Neural crest cell (in vitro differentiated cells): ENCODE measurements around the gene CNGA3. TPM values are rescaled to one million over a fixed set of nuclear protein-coding genes. Genes with fewer than 3 reads are reported as not detected.

Experiments
- DNase-seq: peaks from one replicate; pipeline ENCODE4 v3.0.0; 2021; ENCODE audit warnings: low read depth, mixed read lengths, low spot score
- H3K27ac Mint-ChIP-seq: one replicate; pipeline ENCODE4 v1.8.0; 2021; ENCODE audit warnings: mild to moderate bottlenecking, mixed read lengths; ENCODE audit not compliant: unreplicated experiment
- H3K27me3 Mint-ChIP-seq: 2 replicates; pipeline ENCODE4 v1.8.0; 2021; ENCODE audit warnings: low read depth, mild to moderate bottlenecking, mixed read lengths
- H3K36me3 Mint-ChIP-seq: 2 replicates; pipeline ENCODE4 v1.8.0; 2021; ENCODE audit warnings: low read depth, mild to moderate bottlenecking, mixed read lengths
- H3K4me1 Mint-ChIP-seq: 2 replicates; pipeline ENCODE4 v1.8.0; 2021; ENCODE audit warnings: mixed read lengths
- H3K4me3 Mint-ChIP-seq: one replicate; pipeline ENCODE4 v1.8.0; 2021; ENCODE audit warnings: mild to moderate bottlenecking, mixed read lengths
- H3K9me3 Mint-ChIP-seq: 2 replicates; pipeline ENCODE4 v1.8.0; 2021; ENCODE audit warnings: mixed read lengths
- long read RNA-seq: library from polyadenylated mRNA; unstranded; transcript quantifications from one replicate; pipeline ENCODE4 v2.0.0, GENCODE V29; 2020
- total RNA-seq: library from RNA; stranded (reverse); gene quantifications from 2 replicates; pipeline ENCODE4 v1.2.1, GENCODE V29; 2021
- TF ChIP-seq, protein P1 (sequence below): fragments of 200-600 bp; sonication (generic); conservative IDR thresholded peaks from 2 replicates; pipeline ENCODE4 v1.5.0; 2021; ENCODE audit warnings: antibody characterized with exemption, mild to moderate bottlenecking

The CNGA3 gene
- 0.72 and 0.84 TPM in 2 replicates for total RNA-seq
- long read RNA-seq, partial matches to known transcripts: 0 of 2 reads
- long read RNA-seq, other reads (novel, unspliced or antisense): 2 of 2 reads

DNA sequence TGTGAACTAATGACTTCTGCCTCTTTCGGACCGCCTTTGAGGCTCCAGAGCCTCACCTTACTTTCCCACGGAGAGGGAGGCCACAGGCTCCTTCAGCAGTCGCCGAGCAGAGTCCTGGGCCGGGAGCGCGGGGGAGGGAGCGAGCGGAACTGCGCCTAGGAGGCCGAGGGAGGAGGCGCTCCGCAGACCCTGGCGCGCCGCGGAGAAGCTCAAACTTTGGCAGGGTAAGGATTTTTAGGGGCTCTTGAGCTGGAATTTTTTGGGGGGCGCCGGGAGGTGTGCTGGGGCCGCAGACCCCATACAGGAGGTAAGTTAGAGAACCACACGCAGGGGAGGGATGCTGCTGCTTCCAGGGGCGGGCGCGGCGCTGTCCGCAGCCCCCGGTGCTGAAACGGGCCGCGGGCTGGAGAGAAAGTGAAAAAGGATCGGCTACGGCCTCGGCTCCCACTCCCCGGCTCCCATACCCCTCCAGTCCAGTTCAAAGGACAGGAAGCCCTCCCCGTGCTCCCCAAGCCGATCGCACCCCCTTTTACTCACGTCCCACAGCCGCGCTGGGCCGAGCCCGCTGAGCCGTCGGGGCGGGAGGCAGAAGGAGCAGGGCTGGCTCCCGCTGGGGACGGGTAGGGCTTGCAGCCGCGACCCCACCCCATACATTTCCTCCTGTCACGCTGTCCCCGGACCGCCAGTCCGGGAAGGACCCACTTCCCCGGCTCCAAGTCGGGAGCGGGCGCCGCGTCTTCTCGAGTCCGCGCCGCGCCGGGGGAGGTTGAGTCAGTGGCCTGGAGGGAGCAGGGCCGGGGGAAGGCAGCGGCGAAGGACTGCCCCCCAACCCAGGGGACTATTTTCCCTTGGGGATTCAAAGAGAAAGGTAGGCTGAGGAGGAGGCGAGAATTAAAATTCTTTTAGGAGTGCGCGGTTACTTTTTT is at the start of gene CNGA3:
Gene CNGA3 (plus strand): TSS at position 146 of the 926 bp plus-strand sequence. CDS start 23,520 bp downstream, outside the sequence.
- peak; percentile 63 for DNase-seq
- Mint-ChIP-seq H3K4me1 (peaks cover 21% of the 10 kb centered on the region), H3K9me3 (no peaks in the 10 kb centered on the region), H3K4me3 (peak within 1 kb of the TSS; percentile 72), H3K27me3 (peaks cover 96% of the 10 kb centered on the region), H3K36me3 (no peaks in the 10 kb centered on the region), H3K27ac (no peak within 1 kb of the TSS)
- TF ChIP-seq, protein P1, sequence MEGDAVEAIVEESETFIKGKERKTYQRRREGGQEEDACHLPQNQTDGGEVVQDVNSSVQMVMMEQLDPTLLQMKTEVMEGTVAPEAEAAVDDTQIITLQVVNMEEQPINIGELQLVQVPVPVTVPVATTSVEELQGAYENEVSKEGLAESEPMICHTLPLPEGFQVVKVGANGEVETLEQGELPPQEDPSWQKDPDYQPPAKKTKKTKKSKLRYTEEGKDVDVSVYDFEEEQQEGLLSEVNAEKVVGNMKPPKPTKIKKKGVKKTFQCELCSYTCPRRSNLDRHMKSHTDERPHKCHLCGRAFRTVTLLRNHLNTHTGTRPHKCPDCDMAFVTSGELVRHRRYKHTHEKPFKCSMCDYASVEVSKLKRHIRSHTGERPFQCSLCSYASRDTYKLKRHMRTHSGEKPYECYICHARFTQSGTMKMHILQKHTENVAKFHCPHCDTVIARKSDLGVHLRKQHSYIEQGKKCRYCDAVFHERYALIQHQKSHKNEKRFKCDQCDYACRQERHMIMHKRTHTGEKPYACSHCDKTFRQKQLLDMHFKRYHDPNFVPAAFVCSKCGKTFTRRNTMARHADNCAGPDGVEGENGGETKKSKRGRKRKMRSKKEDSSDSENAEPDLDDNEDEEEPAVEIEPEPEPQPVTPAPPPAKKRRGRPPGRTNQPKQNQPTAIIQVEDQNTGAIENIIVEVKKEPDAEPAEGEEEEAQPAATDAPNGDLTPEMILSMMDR: peak; percentile 27

DNA sequence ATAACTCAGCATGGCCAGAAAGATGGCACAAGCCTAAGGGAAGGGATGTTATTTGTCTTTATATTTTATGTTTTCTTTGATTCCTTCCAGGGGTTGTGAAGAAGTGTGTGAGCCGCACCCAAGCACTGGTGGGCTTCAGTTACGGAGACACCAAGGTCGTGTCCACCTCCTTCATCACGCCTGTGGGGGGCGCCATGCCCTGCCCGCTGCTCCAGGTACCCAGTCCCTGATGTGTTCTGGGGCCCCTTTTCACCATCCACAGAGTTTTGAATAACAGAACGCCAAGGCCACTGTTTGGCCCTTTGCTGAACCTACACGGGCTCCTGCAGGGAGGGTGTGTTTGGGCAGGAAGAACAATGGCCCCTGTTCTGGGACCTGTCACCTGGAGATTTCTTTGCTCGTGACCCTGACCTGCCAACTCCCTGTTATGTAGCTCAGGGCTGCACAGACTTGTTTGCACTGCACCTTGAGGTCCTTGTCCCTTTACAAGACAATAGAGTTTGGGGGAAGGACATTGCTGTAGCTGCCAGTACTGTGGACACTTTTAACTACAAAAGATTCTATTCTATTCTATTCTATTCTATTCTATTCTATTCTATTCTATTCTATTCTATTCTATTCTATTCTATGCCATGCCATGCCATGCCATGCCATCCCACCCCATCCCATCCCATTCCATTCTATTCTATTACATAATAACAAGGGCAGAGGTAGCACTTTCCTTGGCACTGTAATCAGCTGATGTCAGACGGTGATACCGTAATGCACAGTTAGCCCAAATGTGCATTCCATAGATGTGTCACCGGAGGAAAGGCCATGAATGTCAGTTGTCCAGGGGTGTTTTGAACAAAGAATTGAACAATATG is 48.2 kb upstream of the CNGA3 start:
- no peak for DNase-seq

DNA sequence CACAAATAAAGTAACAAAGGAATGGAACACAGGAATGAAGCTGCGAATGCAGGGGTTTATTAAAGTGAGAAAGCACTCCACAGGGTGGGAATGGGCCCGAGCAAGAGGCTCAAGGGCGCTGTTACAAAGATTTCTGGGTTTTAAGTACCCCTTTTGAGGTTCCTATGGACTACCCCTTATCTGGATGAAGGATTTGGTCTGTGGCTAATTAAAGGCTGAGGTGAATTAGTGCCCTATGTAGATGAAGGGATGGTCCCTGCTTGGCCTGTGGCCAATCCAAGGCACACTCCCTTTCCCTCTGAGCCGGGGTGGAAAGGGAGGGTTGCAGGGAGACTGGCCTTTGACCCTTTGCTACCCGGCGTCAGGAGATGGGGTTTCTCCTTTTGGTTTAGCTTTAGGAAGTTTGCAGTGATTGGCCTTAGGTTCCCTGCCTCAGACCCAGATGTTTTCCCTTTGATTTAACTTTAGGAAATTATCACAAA is 47.5 kb upstream of the CNGA3 start:
- Mint-ChIP-seq H3K4me3 (no peak overlapping the region), H3K27ac (no peak overlapping the region), H3K9me3 (no peaks in the 10 kb centered on the region), H3K36me3 (no peaks in the 10 kb centered on the region), H3K4me1 (peaks cover 18% of the 10 kb centered on the region), H3K27me3 (no peaks in the 10 kb centered on the region)
- TF ChIP-seq, protein P1: no peak
- DNase-seq: no peak

More for the DNA sequence above, 48.2 kb upstream of the CNGA3 start:
- Mint-ChIP-seq H3K4me1 (peaks cover 18% of the 10 kb centered on the region), H3K9me3 (no peaks in the 10 kb centered on the region), H3K4me3 (no peak overlapping the region), H3K36me3 (no peaks in the 10 kb centered on the region), H3K27me3 (no peaks in the 10 kb centered on the region), H3K27ac (no peak overlapping the region)
- TF ChIP-seq, protein P1: no peak

DNA sequence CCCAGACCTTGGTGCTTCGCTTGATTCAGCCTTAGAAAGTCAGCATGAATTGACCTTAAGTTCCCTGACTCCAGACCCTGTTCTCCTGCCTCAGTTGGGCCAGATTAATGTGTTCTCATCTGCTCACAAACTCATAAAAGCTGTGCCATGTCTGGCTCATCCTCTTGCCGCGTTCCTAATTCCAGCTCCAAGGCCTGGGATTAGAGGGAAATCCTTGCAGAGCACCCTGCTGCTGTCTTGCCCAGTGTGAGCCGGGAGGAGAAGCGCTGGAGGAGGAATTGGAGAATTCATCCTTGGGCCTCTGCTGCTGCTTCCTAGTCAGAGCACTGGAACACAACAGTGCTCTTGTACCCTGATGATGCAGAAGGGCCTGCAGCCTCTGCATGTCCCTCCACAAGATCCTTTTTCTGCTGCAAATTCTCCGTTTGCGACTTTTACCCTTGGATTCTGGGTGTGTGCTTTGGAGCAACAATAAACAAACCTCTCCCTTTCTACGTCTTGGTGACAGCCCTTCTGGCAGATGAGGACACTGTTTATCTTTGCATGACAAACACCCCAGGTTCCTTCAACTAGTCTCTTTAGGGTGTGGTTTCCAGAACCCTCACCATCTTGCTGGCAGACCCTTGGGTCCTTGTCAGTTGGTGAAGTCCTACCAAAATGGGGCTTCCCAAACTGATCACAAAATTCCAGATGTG is 46.9 kb upstream of the CNGA3 start:
- Mint-ChIP-seq H3K4me3 (no peak overlapping the region), H3K36me3 (peaks cover 2% of the 10 kb centered on the region), H3K4me1 (peaks cover 17% of the 10 kb centered on the region), H3K27ac (no peak overlapping the region), H3K27me3 (no peaks in the 10 kb centered on the region), H3K9me3 (no peaks in the 10 kb centered on the region)
- TF ChIP-seq, protein P1: no peak
- no peak for DNase-seq
